Measurements from ENCODE around the gene UBE4B. TPM values are rescaled to one million over a fixed set of nuclear protein-coding genes. Genes with fewer than 3 reads are reported as not detected.

Gene UBE4B
- total and polyA plus RNA-seq, 4 donors: 7.5 to 25.5 (median 16.6) TPM

DNA sequence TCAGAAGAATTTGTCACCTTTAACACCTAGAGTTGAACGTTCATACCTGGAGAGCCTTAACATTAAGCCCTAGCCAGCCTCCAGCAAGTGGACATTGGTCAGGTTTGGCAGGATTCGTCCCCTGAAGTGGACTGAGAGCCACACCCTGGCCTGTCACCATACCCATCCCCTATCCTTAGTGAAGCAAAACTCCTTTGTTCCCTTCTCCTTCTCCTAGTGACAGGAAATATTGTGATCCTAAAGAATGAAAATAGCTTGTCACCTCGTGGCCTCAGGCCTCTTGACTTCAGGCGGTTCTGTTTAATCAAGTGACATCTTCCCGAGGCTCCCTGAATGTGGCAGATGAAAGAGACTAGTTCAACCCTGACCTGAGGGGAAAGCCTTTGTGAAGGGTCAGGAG lies 52.3 kb downstream of the UBE4B start:
- no peak for TF ChIP-seq HNF4G (IDR thresholded peaks at IDR 0.05)
- TF ChIP-seq, protein P1, sequence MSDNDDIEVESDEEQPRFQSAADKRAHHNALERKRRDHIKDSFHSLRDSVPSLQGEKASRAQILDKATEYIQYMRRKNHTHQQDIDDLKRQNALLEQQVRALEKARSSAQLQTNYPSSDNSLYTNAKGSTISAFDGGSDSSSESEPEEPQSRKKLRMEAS (IDR thresholded peaks at IDR 0.05): no peak
- TF ChIP-seq NR2F2 (IDR thresholded peaks at IDR 0.05): no peak
- no peak for TF ChIP-seq RXRA (IDR thresholded peaks at IDR 0.05)
- no peak for TF ChIP-seq RAD21 (IDR thresholded peaks at IDR 0.05)
- no peak for TF ChIP-seq HNF4A (conservative IDR thresholded peaks at IDR 0.05)
- TF ChIP-seq FOXA1 (IDR thresholded peaks at IDR 0.05): no peak
- TF ChIP-seq, protein P2, sequence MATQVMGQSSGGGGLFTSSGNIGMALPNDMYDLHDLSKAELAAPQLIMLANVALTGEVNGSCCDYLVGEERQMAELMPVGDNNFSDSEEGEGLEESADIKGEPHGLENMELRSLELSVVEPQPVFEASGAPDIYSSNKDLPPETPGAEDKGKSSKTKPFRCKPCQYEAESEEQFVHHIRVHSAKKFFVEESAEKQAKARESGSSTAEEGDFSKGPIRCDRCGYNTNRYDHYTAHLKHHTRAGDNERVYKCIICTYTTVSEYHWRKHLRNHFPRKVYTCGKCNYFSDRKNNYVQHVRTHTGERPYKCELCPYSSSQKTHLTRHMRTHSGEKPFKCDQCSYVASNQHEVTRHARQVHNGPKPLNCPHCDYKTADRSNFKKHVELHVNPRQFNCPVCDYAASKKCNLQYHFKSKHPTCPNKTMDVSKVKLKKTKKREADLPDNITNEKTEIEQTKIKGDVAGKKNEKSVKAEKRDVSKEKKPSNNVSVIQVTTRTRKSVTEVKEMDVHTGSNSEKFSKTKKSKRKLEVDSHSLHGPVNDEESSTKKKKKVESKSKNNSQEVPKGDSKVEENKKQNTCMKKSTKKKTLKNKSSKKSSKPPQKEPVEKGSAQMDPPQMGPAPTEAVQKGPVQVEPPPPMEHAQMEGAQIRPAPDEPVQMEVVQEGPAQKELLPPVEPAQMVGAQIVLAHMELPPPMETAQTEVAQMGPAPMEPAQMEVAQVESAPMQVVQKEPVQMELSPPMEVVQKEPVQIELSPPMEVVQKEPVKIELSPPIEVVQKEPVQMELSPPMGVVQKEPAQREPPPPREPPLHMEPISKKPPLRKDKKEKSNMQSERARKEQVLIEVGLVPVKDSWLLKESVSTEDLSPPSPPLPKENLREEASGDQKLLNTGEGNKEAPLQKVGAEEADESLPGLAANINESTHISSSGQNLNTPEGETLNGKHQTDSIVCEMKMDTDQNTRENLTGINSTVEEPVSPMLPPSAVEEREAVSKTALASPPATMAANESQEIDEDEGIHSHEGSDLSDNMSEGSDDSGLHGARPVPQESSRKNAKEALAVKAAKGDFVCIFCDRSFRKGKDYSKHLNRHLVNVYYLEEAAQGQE (IDR thresholded peaks at IDR 0.05): no peak
- TF ChIP-seq GABPA (IDR thresholded peaks at IDR 0.05 in 1 of 2, conservative IDR thresholded peaks at IDR 0.05 in 1 of 2): no peak
- H3K36me3 ChIP-seq (ENCODE audit: control insufficient read depth in 4 of 4, insufficient read depth in 3 of 4, low read depth in 1 of 4, low read length in 3 of 4): no peaks in the 10 kb centered on the region
- no peaks in the 10 kb centered on the region for H3K27me3 ChIP-seq (ENCODE audit: control insufficient read depth in 4 of 4, insufficient read depth in 4 of 4, low read length in 3 of 4)
- no peak overlapping the region for H3K9ac ChIP-seq (ENCODE audit: low read depth in 1 of 2, low read length in 2 of 2)
- 67% methylated on average over 5 of the region's 5 CpGs for WGBS
- no peak for DNase-seq (ENCODE audit: low spot score)
- no peaks in the 10 kb centered on the region for H3K4me1 ChIP-seq (ENCODE audit: control insufficient read depth in 4 of 4, insufficient read depth in 4 of 4, low read length in 3 of 4)
- H3K4me3 ChIP-seq (ENCODE audit: low read depth in 1 of 3, low read length in 3 of 3): no peak overlapping the region
- H3K27ac ChIP-seq (ENCODE audit: low read depth in 1 of 2, low read length in 2 of 2): no peak overlapping the region
- H3K9me3 ChIP-seq (ENCODE audit: control insufficient read depth in 4 of 4, low read length in 3 of 4): no peaks in the 10 kb centered on the region

DNA sequence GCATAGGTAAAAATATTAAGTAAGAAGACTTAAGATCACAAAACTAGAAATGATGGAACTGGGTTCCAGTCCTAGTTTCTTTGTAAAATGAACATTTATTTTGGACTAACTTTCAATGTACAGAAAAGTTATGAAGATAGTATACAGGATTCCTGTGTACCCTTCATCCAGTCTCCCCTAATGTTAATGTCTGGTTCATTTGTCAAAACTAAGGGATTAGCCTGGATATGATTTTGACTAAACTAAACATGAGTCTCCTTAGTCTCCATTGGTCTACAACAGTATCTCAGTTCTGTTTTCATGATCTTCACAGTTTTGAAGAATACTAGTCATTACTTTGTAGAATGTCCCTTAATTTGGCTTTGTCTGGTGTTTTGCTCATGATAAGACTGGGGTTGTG lies 54.5 kb downstream of the UBE4B start:
- H3K4me1 ChIP-seq (ENCODE audit: control insufficient read depth in 4 of 4, insufficient read depth in 4 of 4, low read length in 3 of 4): no peaks in the 10 kb centered on the region
- DNase-seq (ENCODE audit: low spot score): no peak

DNA sequence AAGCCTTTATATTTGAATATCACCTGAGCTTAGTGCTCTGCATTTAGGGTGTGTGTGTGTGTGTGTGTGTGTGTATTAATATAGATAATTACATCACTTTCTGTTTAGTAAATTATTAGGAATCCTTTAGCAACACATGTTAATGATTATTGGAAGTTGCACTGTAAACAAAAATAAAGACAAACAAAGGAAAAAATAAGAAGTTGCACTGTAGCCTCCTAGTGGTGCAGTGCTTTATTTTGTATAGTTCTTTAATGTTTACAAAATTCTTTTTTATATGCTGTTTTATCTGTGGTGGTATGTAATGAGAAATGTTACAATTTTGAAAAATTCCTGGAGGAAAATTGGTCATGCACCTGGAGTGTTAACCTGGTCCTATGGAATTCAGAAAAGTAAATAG lies 69.2 kb downstream of the UBE4B start:
- Histone ChIP-seq H3K36me3 (ENCODE audit: control insufficient read depth in 4 of 4, insufficient read depth in 3 of 4, low read depth in 1 of 4, low read length in 3 of 4) (peaks cover 4 to 34% (median 29%) of the 10 kb centered on the region in 4 donors), H3K27ac (ENCODE audit: low read depth in 1 of 2, low read length in 2 of 2) (peak overlapping the region in 1 of 2 donors; percentile 42), H3K4me1 (ENCODE audit: control insufficient read depth in 4 of 4, insufficient read depth in 4 of 4, low read length in 3 of 4) (peaks cover 0 to 3% (median under 1%) of the 10 kb centered on the region in 4 donors), H3K4me3 (ENCODE audit: low read depth in 1 of 3, low read length in 3 of 3) (no peak overlapping the region), H3K27me3 (ENCODE audit: control insufficient read depth in 4 of 4, insufficient read depth in 4 of 4, low read length in 3 of 4) (no peaks in the 10 kb centered on the region), H3K9ac (ENCODE audit: low read depth in 1 of 2, low read length in 2 of 2) (no peak overlapping the region), H3K9me3 (ENCODE audit: control insufficient read depth in 4 of 4, low read length in 3 of 4) (no peaks in the 10 kb centered on the region)
- DNase-seq (ENCODE audit: low spot score): no peak
- TF ChIP-seq RAD21 (IDR thresholded peaks at IDR 0.05) (peak; percentile 51 to 66), GABPA (IDR thresholded peaks at IDR 0.05 in 1 of 2, conservative IDR thresholded peaks at IDR 0.05 in 1 of 2) (no peak), EGR1 (IDR thresholded peaks at IDR 0.05; ENCODE audit: low read depth in 2 of 2) (no peak), RXRA (IDR thresholded peaks at IDR 0.05) (no peak), YY1 (IDR thresholded peaks at IDR 0.05) (no peak), HNF4A (conservative IDR thresholded peaks at IDR 0.05) (no peak)
- TF ChIP-seq, protein P3, sequence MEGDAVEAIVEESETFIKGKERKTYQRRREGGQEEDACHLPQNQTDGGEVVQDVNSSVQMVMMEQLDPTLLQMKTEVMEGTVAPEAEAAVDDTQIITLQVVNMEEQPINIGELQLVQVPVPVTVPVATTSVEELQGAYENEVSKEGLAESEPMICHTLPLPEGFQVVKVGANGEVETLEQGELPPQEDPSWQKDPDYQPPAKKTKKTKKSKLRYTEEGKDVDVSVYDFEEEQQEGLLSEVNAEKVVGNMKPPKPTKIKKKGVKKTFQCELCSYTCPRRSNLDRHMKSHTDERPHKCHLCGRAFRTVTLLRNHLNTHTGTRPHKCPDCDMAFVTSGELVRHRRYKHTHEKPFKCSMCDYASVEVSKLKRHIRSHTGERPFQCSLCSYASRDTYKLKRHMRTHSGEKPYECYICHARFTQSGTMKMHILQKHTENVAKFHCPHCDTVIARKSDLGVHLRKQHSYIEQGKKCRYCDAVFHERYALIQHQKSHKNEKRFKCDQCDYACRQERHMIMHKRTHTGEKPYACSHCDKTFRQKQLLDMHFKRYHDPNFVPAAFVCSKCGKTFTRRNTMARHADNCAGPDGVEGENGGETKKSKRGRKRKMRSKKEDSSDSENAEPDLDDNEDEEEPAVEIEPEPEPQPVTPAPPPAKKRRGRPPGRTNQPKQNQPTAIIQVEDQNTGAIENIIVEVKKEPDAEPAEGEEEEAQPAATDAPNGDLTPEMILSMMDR (IDR thresholded peaks at IDR 0.05; ENCODE audit: low read depth, low read length, missing input control): peak; percentile 29
- TF ChIP-seq, protein P1 (IDR thresholded peaks at IDR 0.05): no peak

More for the DNA sequence above, 54.5 kb downstream of the UBE4B start:
- no peaks in the 10 kb centered on the region for H3K36me3 ChIP-seq (ENCODE audit: control insufficient read depth in 4 of 4, insufficient read depth in 3 of 4, low read depth in 1 of 4, low read length in 3 of 4)
- H3K9me3 ChIP-seq (ENCODE audit: control insufficient read depth in 4 of 4, low read length in 3 of 4): no peaks in the 10 kb centered on the region
- H3K27me3 ChIP-seq (ENCODE audit: control insufficient read depth in 4 of 4, insufficient read depth in 4 of 4, low read length in 3 of 4): no peaks in the 10 kb centered on the region
- TF ChIP-seq, protein P3 (IDR thresholded peaks at IDR 0.05; ENCODE audit: low read depth, low read length, missing input control): no peak
- H3K27ac ChIP-seq (ENCODE audit: low read depth in 1 of 2, low read length in 2 of 2): no peak overlapping the region
- H3K4me3 ChIP-seq (ENCODE audit: low read depth in 1 of 3, low read length in 3 of 3): no peak overlapping the region
- H3K9ac ChIP-seq (ENCODE audit: low read depth in 1 of 2, low read length in 2 of 2): no peak overlapping the region
